Heart left ventricle (tissue), 16 donors: ENCODE data around the gene APEX1. TPM values are rescaled to one million over a fixed set of nuclear protein-coding genes. Genes with fewer than 3 reads are reported as not detected.

Experiments used
- ATAC-seq, 4 donors: fragments of 200-7000 bp; cut with Tn5 transposase; one replicate each; pipeline ENCODE4 v1.9.1; 2020 to 2022; ENCODE audit warnings: moderate library complexity in 4 of 4, mild to moderate bottlenecking in 3 of 4, moderate number of reproducible peaks in 1 of 4
- DNase-seq, 5 donors: peaks; one replicate each; pipeline ENCODE4 v3.0.0-alpha.2; 2020
- H3K27ac ChIP-seq, 12 donors: fragments of 200-600 bp; sonication (generic) in 4 of 12; one replicate each; pipeline versions ENCODE4 v1.5.0 to v1.8.0; 2016 to 2022; ENCODE audit warnings: mild to moderate bottlenecking in 2 of 12
- H3K27me3 ChIP-seq, 9 donors: fragments of 200-600 bp; sonication (generic) in 2 of 9; one replicate each; pipeline versions ENCODE4 v1.5.1 to v1.8.0; 2016 to 2022; ENCODE audit warnings: mild to moderate bottlenecking in 3 of 9
- H3K36me3 ChIP-seq, 9 donors: fragments of 200-600 bp; sonication (generic) in 2 of 9; one replicate each; pipeline versions ENCODE4 v1.5.0 to v1.8.0; 2018 to 2022; ENCODE audit warnings: mild to moderate bottlenecking in 2 of 9
- H3K4me1 ChIP-seq, 12 donors: fragments of 200-600 bp; sonication (generic) in 4 of 12; one replicate each; pipeline versions ENCODE4 v1.5.0 to v1.8.0; 2016 to 2022; ENCODE audit warnings: mild to moderate bottlenecking in 3 of 12
- H3K4me3 ChIP-seq, 12 donors: fragments of 200-600 bp; sonication (generic) in 4 of 12; one replicate each; pipeline versions ENCODE4 v1.5.0 to v1.8.0; 2017 to 2022; ENCODE audit warnings: mild to moderate bottlenecking in 9 of 12, moderate library complexity in 4 of 12
- H3K9me3 ChIP-seq, 12 donors: fragments of 200-600 bp; sonication (generic) in 4 of 12; one replicate each; pipeline versions ENCODE4 v1.5.0 to v1.8.0; 2016 to 2022; ENCODE audit warnings: mild to moderate bottlenecking in 1 of 12
- CTCF ChIP-seq, 12 donors: fragments of 200-600 bp; sonication (generic) in 4 of 12; IDR thresholded peaks; one replicate each; pipeline versions ENCODE4 v1.5.0 to v1.8.0; 2018 to 2022; ENCODE audit warnings: antibody characterized with exemption in 12 of 12, mild to moderate bottlenecking in 5 of 12
- POLR2A ChIP-seq, 2 donors: fragments of 450-650 bp; IDR thresholded peaks; one replicate each; pipeline ENCODE4 v1.6.1; 2017; ENCODE audit warnings: antibody characterized with exemption in 2 of 2, mild to moderate bottlenecking in 2 of 2, moderate library complexity in 2 of 2
- WGBS, 4 donors: extraction: QIAGEN DNeasy Blood & Tissue Kit in 2 of 4; methylation state at CpG; one replicate each; pipeline versions ENCODE4 v1.1.5 to v1.1.7; 2013 to 2018; 5-methylcytosine and 5-hydroxymethylcytosine counted together
- intact Hi-C, 10 donors: fragments of 100-400 bp; cut with DNase I; formaldehyde crosslinking; loops; one replicate each; pipeline versions ENCODE4 v1.11.1 to v1.14.2; 2022
- polyA plus RNA-seq, 2 donors: library from polyadenylated mRNA; stranded (reverse); fragments of 200-250 nt; gene quantifications; one replicate each; pipeline ENCODE4 v1.2.3, GENCODE V29; 2013
- total RNA-seq, 9 donors: library from RNA; depleted of rRNA in 2 of 9; stranded (reverse); fragments of >200 nt in 2 of 9; fragmentation: NEBNext Ultra II Directional in 3 of 9; extraction: Animal tissue kit (Norgen Biotek cat#: 25700) in 3 of 9; gene quantifications; one replicate each; pipeline versions ENCODE4 v1.1.0 to v1.2.4, GENCODE V29; 2016 to 2023
- donor health status: ischemic (EF 13 %, LVEDD 7.1; RV severe dilation, severe dysfunction).
- donor health status: healthy with polysubstance abuse.
- donor health status: DM: no; HTN: yes; CAD: no.
- donor health status: DM: no; HTN: no; CAD: no.
- donor health status: ischemic (EF 25% LVEDD 6.9; RV normal size, moderate dysfunction).
- donor health status: ischemic (EF 25% LVEDD 5.7; RV mildly dilated, moderate dysfunction).
- donor health status: healthy.
- donor health status: DM: yes; HTN: yes; CAD: no.
- donor health status: ischemic (EF 35%, LVEDD 5.7; RV mildly dilated, moderate dysfunction).
- donor health status: nonischemic (EF 11% LVEDD 7.7; RV severe dilation, severe dysfunction).
- donor health status: DM: yes; HTN: yes; CAD: no.
- donor health status: PGD.
- donor health status: ischemic (EF 29% LVEDD 5.4; RV normal size, mild dysfunction).
- donor health status: nonischemic (EF 23%, LVEDD 6.1; RV moderate dilation, normal function).

APEX1 gene
- total and polyA plus RNA-seq, 11 donors = 47.9 to 109 (median 76.4) TPM

- DNase-seq (peak; percentile 90 to 94 (median 94)), ATAC-seq (peak; percentile 92 to 98 (median 97))
- Histone ChIP-seq H3K36me3 (peaks cover 0 to 11% (median 4%) of the 10 kb centered on the region in 9 donors), H3K4me3 (peak within 1 kb of the TSS; percentile 58 to 98 (median 80)), H3K4me1 (peaks cover 0 to 41% (median 9%) of the 10 kb centered on the region in 12 donors), H3K27ac (peak within 1 kb of the TSS; percentile 79 to 98 (median 94)), H3K27me3 (no peaks in the 10 kb centered on the region), H3K9me3 (no peaks in the 10 kb centered on the region)
- intact Hi-C loops = loop anchor here (1.0 to 10.0 kb wide), 14 partner anchors 39 to 272 kb away; partner anchors contain the start of genes APEX1 (in 5 of the 10), RNASE4 (in 5 of the 10), ANG (in 3 of the 10) and OSGEP (in 3 of the 10)
- 0 to 1% (median 0%) methylated on average over 38 to 43 of the region's 43 CpGs for WGBS, 4 donors
- TF ChIP-seq POLR2A (IDR thresholded peaks at IDR 0.05) (peak in 1 of 2 donors; percentile 83), CTCF (IDR thresholded peaks at IDR 0.05) (peak in 1 of 12 donors; percentile 28)
These were observed 41.9 kb upstream of the APEX1 start, which contains the start of gene TEP1 for GRCh38 chr14:20412876-20413743. Gene TEP1 (minus strand): TSS chr14:20413501. CDS start chr14:20408439, 5,062 bp downstream.

- Histone ChIP-seq H3K27me3 (no peaks in the 10 kb centered on the region), H3K36me3 (peaks cover 0 to 5% (median 0%) of the 10 kb centered on the region in 9 donors), H3K4me3 (peak overlapping the region; percentile 58 to 98 (median 80)), H3K27ac (peak overlapping the region; percentile 79 to 98 (median 94)), H3K4me1 (peaks cover 0 to 41% (median 9%) of the 10 kb centered on the region in 12 donors), H3K9me3 (no peaks in the 10 kb centered on the region)
- intact Hi-C loops = loop anchor here (1.0 to 10.0 kb wide), 14 partner anchors 39 to 271 kb away; partner anchors contain the start of genes APEX1 (in 5 of the 10), RNASE4 (in 5 of the 10), ANG (in 3 of the 10) and OSGEP (in 3 of the 10)
- WGBS, 4 donors = 0 to 2% (median 1%) methylated on average over 9 of the region's 9 CpGs
- no peak for TF ChIP-seq CTCF (IDR thresholded peaks at IDR 0.05)
- TF ChIP-seq POLR2A (IDR thresholded peaks at IDR 0.05) = no peak
- peak in 3 of 4 donors; percentile 3 to 23 (median 22) for ATAC-seq
- peak in 1 of 5 donors; percentile 25 for DNase-seq
These were observed 41.3 kb upstream of the APEX1 start for GRCh38 chr14:20413744-20414082.

GRCh38 chr14:20415782-20416206 is 39.2 kb upstream of the APEX1 start:
- no peaks in the 10 kb centered on the region for H3K9me3 ChIP-seq
- intact Hi-C loops = loop anchor here in 7 of 10 donors (2.0 to 10.0 kb wide), 5 partner anchors 37 to 269 kb away; partner anchors contain the start of genes RNASE4 (in 5 of the 7), ANG (in 3 of the 7) and OSGEP (in 1 of the 7)
- no peak overlapping the region for H3K4me3 ChIP-seq
- DNase-seq (no peak), ATAC-seq (peak in 2 of 4 donors; percentile 7)
- H3K27ac ChIP-seq = no peak overlapping the region
- peaks cover 0 to 44% (median 10%) of the 10 kb centered on the region in 12 donors for H3K4me1 ChIP-seq
- 50 to 58% (median 54%) methylated on average over 3 of the region's 3 CpGs for WGBS, 4 donors
- H3K27me3 ChIP-seq = no peaks in the 10 kb centered on the region
- no peaks in the 10 kb centered on the region for H3K36me3 ChIP-seq
- TF ChIP-seq POLR2A (IDR thresholded peaks at IDR 0.05) (no peak), CTCF (IDR thresholded peaks at IDR 0.05) (peak; percentile 42 to 71 (median 54))

- Histone ChIP-seq H3K27me3 (no peaks in the 10 kb centered on the region), H3K36me3 (no peaks in the 10 kb centered on the region), H3K4me3 (no peak overlapping the region), H3K9me3 (no peaks in the 10 kb centered on the region), H3K27ac (no peak overlapping the region), H3K4me1 (peaks cover 0 to 39% (median 10%) of the 10 kb centered on the region in 12 donors)
- 91 to 98% (median 95%) methylated on average over 2 of the region's 2 CpGs for WGBS, 4 donors
- TF ChIP-seq CTCF (IDR thresholded peaks at IDR 0.05) (no peak), POLR2A (IDR thresholded peaks at IDR 0.05) (no peak)
- intact Hi-C loops = loop anchor here in 6 of 10 donors (5.0 to 10.0 kb wide), 4 partner anchors 36 to 269 kb away; partner anchors contain the start of genes RNASE4 (in 5 of the 6), ANG (in 3 of the 6) and OSGEP (in 1 of the 6)
- DNase-seq = no peak
- ATAC-seq = no peak
These were observed 38.8 kb upstream of the APEX1 start for GRCh38 chr14:20416223-20416622.
